Ectodermal cell (in vitro differentiated cells): ENCODE data around the gene ETV6.

Experiments used
- H3K27ac ChIP-seq: 2 replicates; pipeline ENCODE4 v1.7.0; 2013; ENCODE audit warnings: mild to moderate bottlenecking, low read depth, low read length; ENCODE audit not compliant: insufficient read depth, poor library complexity, severe bottlenecking
- H3K27me3 ChIP-seq: 2 replicates; pipeline ENCODE4 v1.7.0; 2013; ENCODE audit warnings: mild to moderate bottlenecking, low read length; ENCODE audit not compliant: insufficient read depth, control insufficient read depth, poor library complexity, severe bottlenecking
- H3K36me3 ChIP-seq: one replicate; pipeline ENCODE4 v1.7.0; 2013; ENCODE audit warnings: low read length; ENCODE audit not compliant: control insufficient read depth, insufficient read depth
- H3K4me1 ChIP-seq: one replicate; pipeline ENCODE4 v1.7.0; 2013; ENCODE audit warnings: low read length; ENCODE audit not compliant: control insufficient read depth, insufficient read depth
- H3K4me3 ChIP-seq: 2 replicates; pipeline ENCODE4 v1.7.0; 2013; ENCODE audit warnings: low read depth, low read length, control low read depth; ENCODE audit not compliant: insufficient read depth
- H3K9me3 ChIP-seq: 2 replicates; pipeline ENCODE4 v1.7.0; 2013; ENCODE audit warnings: mild to moderate bottlenecking, low read length, moderate library complexity; ENCODE audit not compliant: control insufficient read depth
- WGBS, 2 experiments: methylation state at CpG; one replicate each; pipeline ENCODE4 v1.1.7; 2013; ENCODE audit warnings: missing lambda C conversion rate in 2 of 2; 5-methylcytosine and 5-hydroxymethylcytosine counted together

The ETV6 gene

DNA sequence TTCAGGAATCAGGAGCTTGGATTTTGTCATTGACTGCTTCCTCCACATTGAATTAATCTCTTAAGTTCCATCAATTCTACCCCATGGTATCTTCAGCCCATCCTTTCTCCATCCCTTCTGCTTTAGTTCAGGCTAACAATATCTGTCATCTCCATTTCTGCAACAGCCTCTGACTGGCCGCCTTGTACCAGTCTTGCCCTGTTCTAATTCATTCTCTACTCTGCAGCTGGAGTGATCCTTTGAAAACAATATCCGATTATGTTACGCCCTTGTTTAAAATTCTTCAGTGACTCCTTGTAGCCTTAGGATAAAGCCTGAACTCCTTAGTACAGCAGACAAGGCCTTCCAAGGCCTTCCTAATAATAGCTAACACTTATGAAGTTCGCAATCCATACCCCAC is 170.2 kb downstream of the ETV6 start:
- no peak overlapping the region for H3K4me3 ChIP-seq
- 93 to 96% methylated on average over 4 of the region's 4 CpGs for WGBS, 2 experiments

DNA sequence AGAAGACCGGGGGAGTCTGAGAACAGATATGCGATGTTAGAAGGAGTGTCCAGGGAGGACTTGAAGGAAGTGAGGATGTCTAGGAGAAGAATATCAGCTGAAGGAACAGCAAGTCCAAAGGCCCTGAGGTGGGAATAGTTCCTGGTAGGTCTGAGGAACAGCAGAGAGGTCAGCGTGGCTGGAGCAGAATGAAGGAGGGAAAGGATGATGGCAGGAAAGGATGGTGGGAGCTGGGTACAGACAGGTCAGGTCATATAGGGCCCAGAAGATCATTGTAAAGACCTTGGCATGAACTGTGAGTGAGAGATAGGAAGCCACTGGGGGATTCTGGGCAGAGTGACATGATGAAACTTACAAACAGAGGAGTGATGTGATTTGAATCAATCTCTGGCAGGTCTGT is 171.0 kb downstream of the ETV6 start:
- WGBS, 2 experiments, result 93 to 97% methylated on average over 3 of the region's 3 CpGs
- Histone ChIP-seq H3K36me3 (no peaks in the 10 kb centered on the region), H3K4me1 (peaks cover 38% of the 10 kb centered on the region), H3K27me3 (no peaks in the 10 kb centered on the region), H3K27ac (no peak overlapping the region), H3K9me3 (no peaks in the 10 kb centered on the region), H3K4me3 (no peak overlapping the region)

More for the DNA sequence above, 170.2 kb downstream of the ETV6 start:
- Histone ChIP-seq H3K27ac (no peak overlapping the region), H3K27me3 (no peaks in the 10 kb centered on the region), H3K4me1 (peaks cover 42% of the 10 kb centered on the region), H3K36me3 (no peaks in the 10 kb centered on the region), H3K9me3 (no peaks in the 10 kb centered on the region)

DNA sequence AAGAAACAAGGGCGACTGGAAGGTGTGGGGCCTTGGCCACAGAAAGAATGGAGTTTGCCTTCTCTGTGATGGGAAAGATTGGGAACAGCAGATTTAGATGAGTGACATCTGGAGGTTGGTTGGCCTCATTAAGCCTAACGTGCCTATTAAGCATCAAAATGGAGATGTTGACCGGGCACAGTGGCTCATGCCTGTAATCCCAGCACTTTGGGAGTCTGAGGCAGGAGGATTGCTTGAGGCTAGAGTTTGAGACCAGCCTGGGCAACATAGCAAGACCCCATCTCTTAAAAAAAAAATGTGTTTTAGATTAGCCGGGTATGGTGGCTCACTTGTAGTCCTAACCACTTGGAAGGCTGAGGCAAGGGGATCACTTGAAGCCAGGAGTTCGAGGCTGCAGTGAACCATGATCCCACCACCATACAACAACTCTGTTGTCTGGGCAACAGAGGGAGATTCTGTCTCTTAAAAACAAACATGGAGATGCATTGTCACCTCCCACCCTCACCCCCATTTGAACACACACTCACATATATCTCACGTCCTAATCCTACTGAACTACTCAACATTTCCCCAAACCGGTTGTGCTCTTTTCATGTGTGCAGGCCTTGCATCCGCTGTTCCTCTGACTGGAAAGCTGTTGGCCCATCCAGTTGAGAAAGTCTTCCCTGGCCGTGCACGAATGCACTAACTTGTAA is 172.1 kb downstream of the ETV6 start:
- Histone ChIP-seq H3K4me3 (no peak overlapping the region), H3K27me3 (no peaks in the 10 kb centered on the region), H3K36me3 (no peaks in the 10 kb centered on the region), H3K27ac (no peak overlapping the region), H3K4me1 (peaks cover 47% of the 10 kb centered on the region), H3K9me3 (no peaks in the 10 kb centered on the region)
- 92 to 94% methylated on average over 10 of the region's 10 CpGs for WGBS, 2 experiments

- Histone ChIP-seq H3K27ac (peak overlapping the region; percentile 26), H3K4me3 (no peak overlapping the region), H3K27me3 (no peaks in the 10 kb centered on the region), H3K36me3 (no peaks in the 10 kb centered on the region), H3K9me3 (no peaks in the 10 kb centered on the region), H3K4me1 (peaks cover 54% of the 10 kb centered on the region)
- 90 to 91% methylated on average over 15 of the region's 15 CpGs for WGBS, 2 experiments
Measured at GRCh38 chr12:11822081-11822834, 172.8 kb downstream of the ETV6 start.

DNA sequence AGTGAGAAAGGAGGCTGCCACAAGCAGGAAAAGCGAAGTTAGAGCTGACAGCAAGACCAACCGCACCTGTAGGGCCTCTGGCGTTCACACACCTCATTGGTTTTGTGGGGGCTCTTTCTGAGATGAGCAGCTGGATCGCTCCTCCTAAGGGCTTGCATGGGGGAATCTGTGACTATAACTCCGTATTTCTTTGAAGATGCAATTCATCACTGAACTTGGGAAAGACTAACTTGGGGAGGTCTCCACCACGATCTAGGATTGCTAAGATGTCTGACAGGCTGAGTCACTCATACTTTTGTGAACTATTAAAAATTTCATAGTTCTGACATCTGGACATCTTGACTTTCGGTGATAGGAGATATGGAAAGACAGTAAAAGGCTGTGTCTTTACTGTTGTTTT is 173.6 kb downstream of the ETV6 start:
- Histone ChIP-seq H3K27me3 (no peaks in the 10 kb centered on the region), H3K4me3 (no peak overlapping the region), H3K27ac (no peak overlapping the region), H3K36me3 (no peaks in the 10 kb centered on the region), H3K4me1 (peaks cover 62% of the 10 kb centered on the region), H3K9me3 (no peaks in the 10 kb centered on the region)
- 94 to 98% methylated on average over 7 of the region's 7 CpGs for WGBS, 2 experiments

DNA sequence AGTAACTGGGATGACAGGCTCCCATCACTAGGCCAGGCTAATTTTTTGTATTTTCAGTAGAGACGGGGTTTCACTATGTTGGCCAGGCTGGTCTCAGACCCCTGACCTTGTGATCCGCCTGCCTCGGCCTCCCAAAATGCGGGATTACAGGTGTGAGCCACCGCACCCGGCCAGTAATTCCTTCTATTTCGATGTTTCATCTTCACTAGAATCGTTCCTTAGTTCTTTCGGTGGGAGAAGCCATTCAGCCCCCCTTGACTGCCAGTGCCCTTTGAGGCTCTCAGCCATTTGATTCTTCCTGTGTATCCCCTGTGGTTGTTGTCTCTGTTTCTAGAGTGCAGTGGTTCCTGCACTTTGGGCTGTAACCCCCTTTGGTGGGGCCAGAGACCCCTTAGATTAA is 174.1 kb downstream of the ETV6 start:
- WGBS, 2 experiments, result 93 to 94% methylated on average over 9 of the region's 9 CpGs
- H3K36me3 ChIP-seq, result no peaks in the 10 kb centered on the region
- no peak overlapping the region for H3K4me3 ChIP-seq
- H3K4me1 ChIP-seq, result peaks cover 67% of the 10 kb centered on the region
- no peaks in the 10 kb centered on the region for H3K9me3 ChIP-seq
- H3K27ac ChIP-seq, result no peak overlapping the region
- no peaks in the 10 kb centered on the region for H3K27me3 ChIP-seq

DNA sequence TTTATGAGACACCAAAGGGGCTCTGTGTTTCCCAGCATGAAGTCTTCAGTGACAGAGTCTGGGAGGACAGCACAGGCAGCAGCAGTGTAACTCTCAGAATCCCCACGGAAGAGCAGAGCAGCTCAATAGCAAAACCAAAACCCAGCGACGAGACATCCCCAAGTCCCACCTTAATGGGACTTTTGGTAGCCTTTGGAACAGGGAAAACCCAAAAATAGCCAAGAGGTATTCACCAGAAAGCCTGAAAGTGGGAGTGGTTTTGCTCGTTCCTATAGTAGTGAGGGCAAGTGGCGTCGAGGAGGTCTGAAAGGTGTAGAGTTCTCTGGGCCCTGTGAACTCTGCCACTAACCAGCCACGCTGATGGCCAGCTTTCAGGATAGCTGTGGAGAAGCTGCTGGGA is 174.6 kb downstream of the ETV6 start:
- Histone ChIP-seq H3K27me3 (no peaks in the 10 kb centered on the region), H3K27ac (no peak overlapping the region), H3K36me3 (no peaks in the 10 kb centered on the region), H3K4me1 (peaks cover 67% of the 10 kb centered on the region), H3K4me3 (no peak overlapping the region), H3K9me3 (no peaks in the 10 kb centered on the region)
- WGBS, 2 experiments, result 76 to 87% methylated on average over 7 of the region's 7 CpGs

- Histone ChIP-seq H3K9me3 (no peaks in the 10 kb centered on the region), H3K36me3 (no peaks in the 10 kb centered on the region), H3K4me1 (peaks cover 68% of the 10 kb centered on the region), H3K27me3 (no peaks in the 10 kb centered on the region), H3K4me3 (no peak overlapping the region), H3K27ac (no peak overlapping the region)
- WGBS, 2 experiments, result 90 to 95% methylated on average over 3 of the region's 3 CpGs
Measured at GRCh38 chr12:11824736-11825135, 175.3 kb downstream of the ETV6 start.

GRCh38 chr12:11825278-11825677 is 175.8 kb downstream of the ETV6 start:
- Histone ChIP-seq H3K36me3 (no peaks in the 10 kb centered on the region), H3K4me1 (peaks cover 74% of the 10 kb centered on the region), H3K27me3 (no peaks in the 10 kb centered on the region), H3K4me3 (no peak overlapping the region), H3K27ac (no peak overlapping the region), H3K9me3 (no peaks in the 10 kb centered on the region)
- 76 to 77% methylated on average over 7 of the region's 7 CpGs for WGBS, 2 experiments

DNA sequence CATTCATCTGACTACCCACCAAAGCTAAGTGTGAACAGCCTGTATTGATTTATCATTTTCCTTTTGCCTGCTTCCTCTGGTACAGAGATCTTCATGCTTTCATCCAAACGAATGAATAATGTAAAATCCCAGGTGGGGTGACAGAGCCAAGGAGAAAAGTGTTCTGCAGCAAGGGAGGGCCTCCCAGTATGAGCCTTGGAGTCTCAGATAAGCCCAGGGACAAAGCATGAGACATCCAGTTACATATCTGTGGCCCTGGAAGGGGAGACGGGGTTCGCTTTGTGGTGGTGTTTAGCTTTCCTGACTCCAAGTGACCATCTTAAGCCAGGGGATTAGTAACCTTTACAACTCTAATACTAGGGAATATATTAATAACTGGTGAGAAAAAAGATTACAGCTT is 177.1 kb downstream of the ETV6 start:
- 79 to 83% methylated on average over 3 of the region's 3 CpGs for WGBS, 2 experiments
- Histone ChIP-seq H3K27ac (peak overlapping the region; percentile 90), H3K9me3 (no peaks in the 10 kb centered on the region), H3K4me3 (peak overlapping the region; percentile 1), H3K36me3 (no peaks in the 10 kb centered on the region), H3K27me3 (no peaks in the 10 kb centered on the region), H3K4me1 (peaks cover 75% of the 10 kb centered on the region)
